ENCODE data around the gene ZNF626. TPM values are rescaled to one million over a fixed set of nuclear protein-coding genes. Genes with fewer than 3 reads are reported as not detected.
A peak's percentile ranks its signal among the peaks of the same experiment; 100 is the strongest.
"Not testable (repeated sequence)": the region's sequence is repeated elsewhere in the genome, so short reads cannot be mapped to it uniquely, and the experiment has no call there.

ZNF626 gene
- total RNA-seq, 1 experiment from 2014 or later = 3.6 TPM

GRCh38 chr19:20664901-20665781, 3.8 kb upstream of the ZNF626 start:
- peaks cover 11% of the 10 kb centered on the region for H3K79me2 ChIP-seq (ENCODE audit: low read depth)
- H3K27ac ChIP-seq = no peak overlapping the region
- H3K4me2 ChIP-seq = no peak overlapping the region
- no peak for DNase-seq
- ChIA-PET CTCF (no interaction called here), POLR2A (ENCODE audit: unreplicated experiment) (no interaction called here)
- H3K27me3 ChIP-seq (ENCODE audit: insufficient read depth, low read depth) = no peaks in the 10 kb centered on the region
- intact Hi-C loops (cut with micrococcal nuclease; ENCODE audit: unreplicated experiment) = no loop called here
- no TSS peak for BruUV-seq (replicated peaks)
- 0 out of 2 replicates have a peak overlapping the region, but pooled peaks have one; percentile 26 for H2AFZ ChIP-seq
- peaks cover 5% of the 10 kb centered on the region for H3K36me3 ChIP-seq (ENCODE audit: low read depth)
- TF ChIP-seq CTCF (conservative IDR thresholded peaks at IDR 0.05) (no peak), EZH2 (IDR thresholded peaks at IDR 0.05; ENCODE audit: low read depth) (no peak)
- H4K20me1 ChIP-seq (ENCODE audit: insufficient read depth) = no peaks in the 10 kb centered on the region
- peaks cover 23% of the 10 kb centered on the region for H3K9me3 ChIP-seq (ENCODE audit: insufficient read depth, low read depth)
- H3K4me1 ChIP-seq (replicated peaks; ENCODE audit: insufficient read depth) = no peaks in the 10 kb centered on the region
- no peaks in the 10 kb centered on the region for H3F3A ChIP-seq (ENCODE audit: insufficient read depth, low read depth)
- H3K4me3 ChIP-seq = no peak overlapping the region
- H3K9me2 ChIP-seq (ENCODE audit: insufficient read depth) = no peaks in the 10 kb centered on the region

GRCh38 chr19:20664475-20664874, 3.1 kb upstream of the ZNF626 start:
- H3F3A ChIP-seq (ENCODE audit: insufficient read depth, low read depth); H4K20me1 ChIP-seq (ENCODE audit: insufficient read depth); H3K4me1 ChIP-seq (replicated peaks; ENCODE audit: insufficient read depth); H3K4me2 ChIP-seq; POLR2A ChIA-PET (ENCODE audit: unreplicated experiment); H3K4me3 ChIP-seq; H3K9me2 ChIP-seq (ENCODE audit: insufficient read depth); CTCF ChIA-PET; intact Hi-C loops (cut with micrococcal nuclease; ENCODE audit: unreplicated experiment); H3K27me3 ChIP-seq (ENCODE audit: insufficient read depth, low read depth); DNase-seq; BruUV-seq (replicated peaks); H3K27ac ChIP-seq: not testable (repeated sequence)
- Histone ChIP-seq H3K79me2 (ENCODE audit: low read depth) (peaks cover 15% of the 10 kb centered on the region), H3K9me3 (ENCODE audit: insufficient read depth, low read depth) (peaks cover 29% of the 10 kb centered on the region), H2AFZ (peak overlapping the region; percentile 35; the same call in 1 of the 2 replicates), H3K36me3 (ENCODE audit: low read depth) (peaks cover 11% of the 10 kb centered on the region)

- no peak for TF ChIP-seq CTCF (conservative IDR thresholded peaks at IDR 0.05)
- TF ChIP-seq EZH2 (IDR thresholded peaks at IDR 0.05; ENCODE audit: low read depth) = no peak
- ChIA-PET POLR2A (ENCODE audit: unreplicated experiment) (no interaction called here), CTCF (no interaction called here)
- intact Hi-C loops (cut with micrococcal nuclease; ENCODE audit: unreplicated experiment) = no loop called here
- Histone ChIP-seq H2AFZ (no peak overlapping the region), H4K20me1 (ENCODE audit: insufficient read depth) (no peaks in the 10 kb centered on the region), H3K79me2 (ENCODE audit: low read depth) (peaks cover 15% of the 10 kb centered on the region), H3K9me3 (ENCODE audit: insufficient read depth, low read depth) (peaks cover 26% of the 10 kb centered on the region), H3K9me2 (ENCODE audit: insufficient read depth) (no peaks in the 10 kb centered on the region), H3F3A (ENCODE audit: insufficient read depth, low read depth) (no peaks in the 10 kb centered on the region), H3K4me3 (no peak overlapping the region), H3K27ac (no peak overlapping the region), H3K4me2 (no peak overlapping the region), H3K36me3 (ENCODE audit: low read depth) (peaks cover 20% of the 10 kb centered on the region), H3K4me1 (replicated peaks; ENCODE audit: insufficient read depth) (no peaks in the 10 kb centered on the region), H3K27me3 (ENCODE audit: insufficient read depth, low read depth) (no peaks in the 10 kb centered on the region)
- BruUV-seq (replicated peaks) = no TSS peak
- DNase-seq = no peak
Measured at GRCh38 chr19:20662421-20663105, 1.2 kb upstream of the ZNF626 start.

All from PC-9 (cell line).